HG02973 (cell line): ENCODE data around the gene CCDC200.
A peak's percentile ranks its signal among the peaks of the same experiment; 100 is the strongest.
"Not testable (repeated sequence)": the region's sequence is repeated elsewhere in the genome, so short reads cannot be mapped to it uniquely, and the experiment has no call there.

Source experiments
- ATAC-seq: cut with Tn5 transposase; IDR thresholded peaks from one replicate; pipeline ENCODE4 v1.9.1; 2021; ENCODE audit warnings: moderate library complexity; ENCODE audit not compliant: unreplicated experiment

Gene CCDC200

GRCh38 chr17:43216762-43217613 is 11.4 kb downstream of the CCDC200 start:
- ATAC-seq = no peak

DNA sequence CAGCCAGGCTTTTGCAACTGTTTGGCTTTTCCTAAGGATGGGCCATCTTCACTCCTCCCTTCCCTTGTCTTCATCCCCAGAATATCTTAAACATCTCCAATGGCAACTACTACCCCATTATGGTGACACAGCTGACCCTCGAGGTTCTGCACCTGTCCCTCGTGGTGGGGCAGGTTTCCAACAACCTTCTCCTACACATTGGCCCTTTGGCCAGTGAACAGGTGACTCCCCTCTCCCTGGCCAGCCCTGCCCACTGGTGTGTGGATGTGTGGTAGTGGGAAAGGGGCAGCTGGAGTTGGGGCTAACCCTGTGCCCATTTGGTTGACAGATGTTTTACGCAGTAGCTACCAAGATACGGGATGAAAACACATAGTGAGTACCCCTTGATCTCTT is 12.1 kb downstream of the CCDC200 start:
- no peak for ATAC-seq

DNA sequence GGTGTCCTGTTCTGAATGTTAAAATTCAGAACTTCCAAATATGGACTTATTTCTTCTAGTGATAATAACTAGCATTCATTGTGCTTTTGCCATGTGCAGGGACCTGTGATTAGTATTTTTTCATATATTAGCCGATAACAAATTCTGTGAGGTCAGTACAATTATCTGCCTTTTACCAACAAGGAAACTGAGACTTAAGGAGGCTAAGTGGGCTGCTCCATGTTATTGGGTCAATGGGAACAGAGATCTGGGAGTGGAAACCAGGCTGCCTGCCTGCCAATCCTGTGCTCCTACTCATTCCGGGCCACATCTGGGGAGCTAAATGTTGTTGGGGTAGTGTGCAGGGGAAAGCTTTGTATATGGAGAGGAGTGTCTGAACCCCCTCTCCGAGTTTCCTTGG is 13.1 kb downstream of the CCDC200 start:
- ATAC-seq = no peak

DNA sequence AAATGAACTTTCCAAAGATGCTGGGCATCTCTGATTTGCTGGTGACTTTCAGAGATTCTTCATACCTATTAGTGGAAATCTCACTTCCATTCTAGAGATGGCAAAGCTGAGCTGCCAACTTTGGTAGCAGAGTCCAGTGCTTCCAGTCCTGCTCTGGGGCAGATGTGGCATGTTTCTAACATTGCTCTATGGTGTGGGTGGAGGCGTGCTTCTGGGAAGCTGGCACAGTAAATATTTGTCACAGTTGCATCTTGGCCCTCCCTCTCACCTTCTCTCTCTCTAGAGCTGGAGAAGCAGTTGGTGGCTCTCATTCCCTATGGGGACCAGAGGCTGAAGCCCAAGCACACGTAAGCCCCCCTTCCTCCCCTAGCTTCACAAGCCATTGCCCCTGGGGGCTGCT is 14.9 kb downstream of the CCDC200 start:
- ATAC-seq = no peak

DNA sequence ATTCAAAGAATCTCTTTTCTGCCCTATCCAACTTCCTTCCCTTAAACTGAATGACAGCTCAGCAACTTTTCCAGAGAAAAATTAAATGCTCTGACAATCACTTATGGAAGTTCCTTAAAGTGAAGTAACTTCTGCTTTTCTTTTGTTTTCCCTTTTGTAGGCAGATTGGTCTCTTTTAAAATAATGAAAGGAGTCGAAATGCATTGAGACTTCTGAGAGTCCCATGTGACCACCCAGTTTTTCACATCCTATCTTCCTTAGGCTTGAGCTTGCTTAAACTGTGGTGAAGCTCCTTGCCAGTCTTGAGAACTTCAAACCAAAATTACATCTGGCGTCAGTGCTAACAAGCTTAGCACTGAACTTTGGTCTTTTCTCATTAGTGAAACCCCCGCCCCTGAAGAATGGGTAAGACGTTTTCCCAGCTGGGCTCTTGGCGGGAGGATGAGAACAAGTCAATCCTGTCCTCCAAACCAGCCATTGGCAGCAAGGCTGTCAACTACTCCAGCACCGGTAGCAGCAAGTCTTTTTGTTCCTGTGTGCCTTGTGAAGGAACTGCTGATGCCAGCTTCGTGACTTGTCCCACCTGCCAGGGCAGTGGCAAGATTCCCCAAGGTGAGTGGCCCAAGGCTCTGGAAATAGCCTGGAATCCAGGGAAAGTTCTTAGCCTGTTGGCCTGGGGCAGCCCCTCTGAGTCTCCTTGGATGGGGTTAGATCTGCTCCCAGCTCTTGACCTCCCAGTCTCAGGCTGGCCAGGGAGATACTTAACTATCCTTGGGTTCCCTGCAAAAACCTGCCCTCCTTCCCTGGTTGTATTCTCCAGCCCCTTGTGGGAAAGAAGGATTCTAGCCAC is 15.6 kb downstream of the CCDC200 start:
- no peak for ATAC-seq

DNA sequence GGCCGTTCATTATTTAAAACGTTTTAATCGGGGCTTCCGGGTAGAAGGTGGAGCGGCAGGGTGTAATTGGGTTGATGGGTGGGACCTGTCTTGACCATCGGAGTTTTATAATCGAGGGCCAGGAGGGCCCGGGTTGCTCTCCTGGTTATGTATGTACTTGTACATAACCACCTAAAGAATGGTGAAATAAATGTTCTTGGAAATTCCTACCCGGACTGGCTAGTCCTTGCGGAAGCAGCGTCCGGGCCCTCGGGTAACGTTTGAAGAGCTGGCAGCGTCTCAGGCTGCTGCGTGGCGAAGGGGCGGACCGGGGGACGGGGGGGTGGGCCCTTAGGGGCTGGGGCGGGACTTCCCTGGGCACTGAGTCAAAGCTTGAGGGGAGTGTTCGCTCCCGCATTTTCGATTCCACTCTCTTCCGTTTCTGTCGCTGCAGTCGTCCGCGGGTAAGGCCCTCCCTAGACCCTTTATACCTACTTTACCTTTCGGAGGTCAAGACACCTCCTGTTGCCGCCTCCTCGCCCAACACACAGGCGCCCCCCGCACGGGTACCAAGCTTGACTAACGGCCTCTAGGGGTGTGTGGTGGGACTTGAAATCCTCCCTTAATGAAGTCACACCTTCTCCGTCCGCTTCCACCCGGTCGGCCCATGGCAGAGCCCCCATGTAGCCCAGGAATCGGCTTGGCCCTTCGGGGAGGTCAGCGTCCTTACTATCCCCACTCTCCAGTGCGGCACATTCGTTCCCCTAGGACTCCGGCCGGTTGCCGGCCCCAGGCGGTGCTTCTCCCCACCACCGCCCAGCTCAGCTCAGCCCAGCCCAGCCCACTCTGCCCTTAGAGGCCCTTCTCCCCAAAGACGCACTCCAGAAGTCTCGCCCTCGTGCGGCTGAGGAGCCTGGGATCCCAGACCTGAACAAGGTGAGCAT is 16.7 kb downstream of the CCDC200 start, which contains the start of gene TMEM106A:
Gene TMEM106A, plus strand, starts transcription at position 396 of the 923 bp plus-strand sequence. CDS start 1,167 bp downstream, outside the sequence.
- peak; percentile 55 for ATAC-seq

- ATAC-seq = no peak
Measured at GRCh38 chr17:43211123-43211479, 17.3 kb downstream of the CCDC200 start.

DNA sequence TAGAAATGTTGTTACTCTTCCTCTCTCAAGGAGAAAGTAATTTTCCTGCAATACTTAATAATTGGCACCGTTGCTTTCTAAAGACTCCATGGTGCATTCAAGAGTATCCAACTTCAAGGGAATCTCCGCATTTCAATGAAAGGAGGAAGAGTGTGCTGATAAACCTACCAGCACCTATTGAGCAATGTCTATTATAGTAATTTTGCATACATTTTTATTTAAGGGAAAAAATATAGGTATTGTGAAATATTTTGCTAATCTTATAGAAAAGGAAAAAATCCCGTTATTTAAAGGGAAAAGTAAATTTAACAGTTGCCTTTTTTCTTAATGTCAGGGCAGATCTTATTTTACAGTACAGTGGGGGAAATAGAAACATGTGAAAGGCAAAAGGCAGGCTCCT is 17.8 kb downstream of the CCDC200 start:
- ATAC-seq = no peak

DNA sequence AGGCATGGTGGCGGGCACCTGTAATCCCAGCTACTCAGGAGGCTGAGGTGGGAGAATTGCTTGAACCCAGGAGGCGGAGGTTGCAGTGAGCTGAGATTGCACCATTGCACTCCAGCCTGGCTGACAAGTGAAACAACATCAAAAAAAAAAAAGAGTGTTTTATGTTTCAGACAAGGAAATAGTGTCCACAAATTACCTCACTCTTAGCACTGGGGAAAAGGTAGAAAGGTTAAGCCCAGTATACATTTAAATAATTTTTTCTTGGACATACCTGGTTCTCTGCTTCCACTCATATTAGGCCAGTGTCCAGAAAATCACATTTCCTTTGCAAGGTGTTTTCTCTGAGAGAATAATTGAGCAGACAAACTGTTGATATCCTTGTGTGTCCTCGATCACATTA is 25.4 kb downstream of the CCDC200 start:
- not testable (repeated sequence) for ATAC-seq

DNA sequence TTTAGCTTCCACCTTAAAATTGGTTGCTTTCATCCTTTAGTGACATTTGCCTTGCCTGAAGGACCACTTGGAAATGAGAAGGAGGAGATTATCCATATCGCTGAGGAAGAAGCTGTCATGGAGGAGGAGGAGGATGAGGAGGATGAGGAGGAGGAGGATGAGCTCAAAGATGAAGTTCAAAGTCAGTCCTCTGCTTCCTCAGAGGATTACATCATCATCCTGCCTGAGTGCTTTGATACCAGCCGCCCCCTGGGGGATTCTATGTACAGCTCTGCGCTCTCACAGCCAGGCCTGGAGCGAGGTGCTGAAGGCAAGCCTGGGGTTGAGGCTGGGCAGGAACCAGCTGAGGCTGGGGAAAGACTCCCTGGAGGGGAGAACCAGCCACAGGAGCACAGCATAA is 28.3 kb downstream of the CCDC200 start:
- no peak for ATAC-seq

DNA sequence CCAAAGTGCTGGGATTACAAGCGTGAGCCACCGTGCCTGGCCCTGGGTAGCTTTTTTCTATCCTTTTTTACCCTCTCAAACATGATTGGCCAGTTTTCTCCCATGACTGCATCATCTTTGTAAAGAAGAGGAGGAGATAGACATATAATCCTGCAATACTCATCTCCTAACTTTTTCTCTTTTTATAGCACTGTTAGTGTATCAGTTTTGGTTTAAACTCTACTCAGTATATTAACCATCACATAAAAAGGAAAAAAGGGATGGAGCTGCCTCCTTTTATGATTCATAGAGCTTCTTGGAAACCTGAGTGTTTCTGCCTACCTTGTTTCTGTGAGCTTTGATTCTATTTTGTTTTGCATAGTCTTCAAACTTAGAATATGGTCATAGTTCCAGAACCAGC is 28.8 kb downstream of the CCDC200 start:
- ATAC-seq = no peak

DNA sequence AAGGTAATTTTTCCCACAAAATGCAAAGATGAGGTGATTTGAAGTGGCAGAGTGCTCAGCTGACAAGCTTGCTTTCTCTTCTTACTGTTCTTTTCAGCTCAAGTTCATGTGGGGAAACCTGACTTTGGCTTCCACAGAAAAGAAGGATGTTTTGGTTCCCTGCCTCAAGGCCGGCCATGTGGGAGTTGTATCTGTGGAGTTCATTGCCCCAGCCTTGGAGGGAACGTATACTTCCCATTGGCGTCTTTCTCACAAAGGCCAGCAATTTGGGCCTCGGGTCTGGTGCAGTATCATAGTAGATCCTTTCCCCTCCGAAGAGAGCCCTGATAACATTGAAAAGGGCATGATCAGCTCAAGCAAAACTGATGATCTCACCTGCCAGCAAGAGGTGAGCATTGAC is 35.2 kb downstream of the CCDC200 start:
- no peak for ATAC-seq

- not testable (repeated sequence) for ATAC-seq
Measured at GRCh38 chr17:43186656-43187055, 41.8 kb downstream of the CCDC200 start.

DNA sequence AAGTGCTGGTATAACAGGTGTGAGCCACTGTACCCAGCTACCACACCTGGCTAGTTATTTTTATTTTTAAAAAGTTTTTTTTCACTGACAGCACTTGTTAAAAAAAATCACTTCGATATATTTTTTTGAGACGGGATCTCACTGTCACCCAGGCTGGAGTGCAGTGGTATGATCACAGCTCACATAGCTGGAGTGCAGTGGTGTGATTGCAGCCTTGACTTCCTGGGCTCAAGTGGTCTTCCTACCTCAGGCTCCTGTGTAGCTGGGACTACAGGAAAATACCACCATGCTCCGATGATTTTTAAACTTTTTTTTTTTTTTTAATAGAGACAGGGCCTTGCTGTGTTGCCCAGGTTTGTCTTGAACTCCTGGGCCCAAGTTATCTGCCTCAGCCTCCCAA is 44.5 kb downstream of the CCDC200 start:
- no peak for ATAC-seq

GRCh38 chr17:43176119-43176570 is 52.3 kb downstream of the CCDC200 start:
- ATAC-seq = no peak

GRCh38 chr17:43175213-43176118 is 53.0 kb downstream of the CCDC200 start:
- ATAC-seq = no peak

DNA sequence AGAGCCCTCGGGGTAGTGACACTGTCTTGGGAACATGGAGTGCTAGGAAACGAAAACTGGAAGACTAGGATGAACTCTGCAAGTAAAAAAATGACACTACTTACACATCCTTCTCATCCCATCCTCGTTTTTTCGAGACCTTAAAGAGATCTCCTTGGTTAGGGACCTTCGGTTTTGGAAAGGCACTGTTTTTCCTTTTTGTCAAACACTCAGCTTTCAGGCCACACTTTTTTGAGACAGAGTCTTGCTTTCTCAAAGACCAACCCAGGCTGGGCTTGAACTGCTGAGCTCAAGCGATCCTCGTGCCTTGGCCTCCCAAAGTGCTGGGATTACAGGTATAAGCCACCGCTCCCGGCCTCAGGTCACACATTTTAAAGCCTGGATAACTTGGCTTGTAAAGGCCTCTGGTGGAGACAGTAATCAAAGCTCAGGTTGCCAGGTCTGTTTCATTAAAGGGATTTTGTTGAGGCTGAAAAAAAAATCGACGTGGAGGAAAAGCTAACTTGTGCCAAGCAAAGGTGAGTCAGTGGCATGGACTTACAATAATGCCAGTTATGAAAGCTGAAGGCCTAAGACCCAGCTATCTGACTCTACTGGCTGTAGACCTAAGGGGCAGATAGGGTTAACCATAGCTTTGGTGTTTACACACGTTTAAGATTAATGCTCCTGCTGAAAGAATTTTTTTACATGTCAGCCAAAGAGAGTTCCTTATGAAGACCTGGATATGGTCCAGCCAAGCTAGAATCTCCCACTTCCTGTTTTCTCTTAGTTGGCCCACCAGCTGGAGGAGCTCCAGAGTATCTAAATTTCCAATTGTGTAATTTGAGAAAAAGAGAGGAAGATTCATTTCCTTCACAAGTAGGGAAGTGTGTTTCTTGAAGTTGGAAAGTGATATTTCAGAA is 56.6 kb downstream of the CCDC200 start:
- no peak for ATAC-seq
